RWPE2 (cell line): ENCODE data around the gene MARK2.
"Not testable (repeated sequence)": the region's sequence is repeated elsewhere in the genome, so short reads cannot be mapped to it uniquely, and the experiment has no call there.

Source experiments
- ATAC-seq: fragments of 200-7000 bp; cut with Tn5 transposase; 3 replicates; pipeline ENCODE4 v1.9.1; 2021; ENCODE audit warnings: low read depth
- DNase-seq: peaks from one replicate; pipeline ENCODE4 v3.0.0-alpha.2; 2020; ENCODE audit warnings: low spot score
- H3K27ac ChIP-seq: fragments of 450-650 bp; 2 replicates; pipeline ENCODE4 v1.5.1; 2017; ENCODE audit warnings: mild to moderate bottlenecking; ENCODE audit not compliant: poor library complexity, severe bottlenecking
- H3K27me3 ChIP-seq: fragments of 250-450 bp; sonication (Bioruptor Pico); 2 replicates; pipeline ENCODE4 v1.5.1; 2021; ENCODE audit warnings: mild to moderate bottlenecking, moderate library complexity; ENCODE audit not compliant: insufficient read depth, poor library complexity, severe bottlenecking
- H3K36me3 ChIP-seq: fragments of 250-450 bp; sonication (Bioruptor Pico); 2 replicates; pipeline ENCODE4 v1.5.1; 2020; ENCODE audit warnings: low read depth, mild to moderate bottlenecking, moderate library complexity
- H3K4me1 ChIP-seq: fragments of 250-450 bp; sonication (Bioruptor Pico); 2 replicates; pipeline ENCODE4 v1.5.1; 2021; ENCODE audit warnings: mild to moderate bottlenecking, moderate library complexity; ENCODE audit not compliant: insufficient read depth, poor library complexity, severe bottlenecking
- H3K4me3 ChIP-seq: fragments of 250-450 bp; sonication (Bioruptor Pico); 2 replicates; pipeline ENCODE4 v1.5.1; 2021; ENCODE audit warnings: mild to moderate bottlenecking, moderate library complexity; ENCODE audit not compliant: severe bottlenecking
- H3K9me3 ChIP-seq: fragments of 250-450 bp; sonication (Bioruptor Pico); 2 replicates; pipeline ENCODE4 v1.5.1; 2021; ENCODE audit warnings: mild to moderate bottlenecking, moderate library complexity; ENCODE audit not compliant: severe bottlenecking
- CTCF ChIP-seq: fragments of 450-650 bp; IDR thresholded peaks from one replicate; pipeline ENCODE4 v1.5.1; 2017; ENCODE audit warnings: mild to moderate bottlenecking, moderate library complexity; ENCODE audit not compliant: poor library complexity, severe bottlenecking

The MARK2 gene

GRCh38 chr11:63800921-63801320 lies 38.0 kb upstream of the MARK2 start:
- DNase-seq (no peak), ATAC-seq (no peak)
- Histone ChIP-seq H3K4me3 (no peak overlapping the region), H3K4me1 (peaks cover 16% of the 10 kb centered on the region), H3K36me3 (no peaks in the 10 kb centered on the region), H3K9me3 (no peaks in the 10 kb centered on the region), H3K27ac (no peak overlapping the region), H3K27me3 (no peaks in the 10 kb centered on the region)
- no peak for TF ChIP-seq CTCF

- Histone ChIP-seq H3K4me1 (peaks cover 16% of the 10 kb centered on the region), H3K36me3 (no peaks in the 10 kb centered on the region), H3K9me3 (no peaks in the 10 kb centered on the region), H3K27ac (peak overlapping the region; percentile 66), H3K4me3 (no peak overlapping the region), H3K27me3 (no peaks in the 10 kb centered on the region)
- peak; percentile 80 for ATAC-seq
- TF ChIP-seq CTCF, result no peak
- DNase-seq, result peak; percentile 73
Observed at GRCh38 chr11:63802637-63803414, 36.1 kb upstream of the MARK2 start.

- Histone ChIP-seq H3K4me1 (peaks cover 16% of the 10 kb centered on the region), H3K27me3 (no peaks in the 10 kb centered on the region), H3K36me3 (no peaks in the 10 kb centered on the region), H3K9me3 (no peaks in the 10 kb centered on the region), H3K27ac (peak overlapping the region; percentile 66), H3K4me3 (no peak overlapping the region)
- ATAC-seq (peak; percentile 42; the same call in 2 of the 3 replicates), DNase-seq (no peak)
- no peak for TF ChIP-seq CTCF
Observed at GRCh38 chr11:63804259-63804658, 34.7 kb upstream of the MARK2 start.

GRCh38 chr11:63805844-63806415 lies 33.0 kb upstream of the MARK2 start:
- no peaks in the 10 kb centered on the region for H3K27me3 ChIP-seq
- ATAC-seq (no peak), DNase-seq (no peak)
- H3K4me1 ChIP-seq, result peaks cover 16% of the 10 kb centered on the region
- H3K27ac ChIP-seq, result no peak overlapping the region
- no peaks in the 10 kb centered on the region for H3K9me3 ChIP-seq
- H3K4me3 ChIP-seq, result no peak overlapping the region
- no peak for TF ChIP-seq CTCF
- no peaks in the 10 kb centered on the region for H3K36me3 ChIP-seq

GRCh38 chr11:63810383-63810782 lies 28.5 kb upstream of the MARK2 start:
- H3K27ac ChIP-seq, H3K4me1 ChIP-seq, ATAC-seq, H3K4me3 ChIP-seq, DNase-seq, H3K9me3 ChIP-seq, H3K27me3 ChIP-seq, H3K36me3 ChIP-seq: not testable (repeated sequence)
